Parathyroid adenoma (tissue), 2 donors: ENCODE results near the gene VTA1.

Experiments
- H2AFZ ChIP-seq: fragments of 300-600 bp; sonication (generic); one replicate; pipeline ENCODE4 v1.7.0; 2017; ENCODE audit warnings: antibody characterized with exemption, mild to moderate bottlenecking
- H3K27ac ChIP-seq: fragments of 300-600 bp; sonication (generic); one replicate; pipeline ENCODE4 v1.7.0; 2017
- H3K27me3 ChIP-seq: fragments of 300-600 bp; sonication (generic); one replicate; pipeline ENCODE4 v1.7.0; 2017; ENCODE audit warnings: low read length; ENCODE audit not compliant: control insufficient read depth, insufficient read depth
- H3K36me3 ChIP-seq: fragments of 300-600 bp; sonication (generic); one replicate; pipeline ENCODE4 v1.7.0; 2017; ENCODE audit warnings: low read length; ENCODE audit not compliant: control insufficient read depth, insufficient read depth
- H3K4me1 ChIP-seq: fragments of 300-600 bp; sonication (generic); one replicate; pipeline ENCODE4 v1.7.0; 2017; ENCODE audit warnings: control low read depth
- H3K4me2 ChIP-seq: fragments of 300-600 bp; sonication (generic); one replicate; pipeline ENCODE4 v1.7.0; 2017; ENCODE audit warnings: low read length
- H3K4me3 ChIP-seq: fragments of 300-600 bp; sonication (generic); one replicate; pipeline ENCODE4 v1.7.0; 2017; ENCODE audit warnings: low read depth, low read length
- H3K79me2 ChIP-seq: fragments of 300-600 bp; sonication (generic); one replicate; pipeline ENCODE4 v1.7.0; 2017; ENCODE audit warnings: control low read depth
- H3K9ac ChIP-seq: fragments of 300-600 bp; sonication (generic); one replicate; pipeline ENCODE4 v1.7.0; 2017; ENCODE audit warnings: mild to moderate bottlenecking
- H3K9me3 ChIP-seq: fragments of 300-600 bp; sonication (generic); one replicate; pipeline ENCODE4 v1.7.0; 2017; ENCODE audit warnings: low read length; ENCODE audit not compliant: control insufficient read depth
- CTCF ChIP-seq: fragments of 300-600 bp; sonication (generic); IDR thresholded peaks from one replicate; pipeline ENCODE4 v1.7.0; 2017; ENCODE audit warnings: antibody characterized with exemption, mild to moderate bottlenecking
- donor health status: primary hyperparathyroidism.

VTA1 gene

GRCh38 chr6:142118328-142118727 is 28.7 kb upstream of the VTA1 start:
- Histone ChIP-seq H3K4me3 (no peak overlapping the region), H2AFZ (no peak overlapping the region), H3K4me1 (no peaks in the 10 kb centered on the region), H3K27me3 (no peaks in the 10 kb centered on the region), H3K79me2 (no peaks in the 10 kb centered on the region), H3K9ac (no peak overlapping the region), H3K4me2 (no peak overlapping the region), H3K36me3 (no peaks in the 10 kb centered on the region), H3K9me3 (no peaks in the 10 kb centered on the region), H3K27ac (no peak overlapping the region)
- no peak for TF ChIP-seq CTCF

- no peak for TF ChIP-seq CTCF
- H3K79me2 ChIP-seq = no peaks in the 10 kb centered on the region
- H3K9ac ChIP-seq = no peak overlapping the region
- no peak overlapping the region for H2AFZ ChIP-seq
- no peaks in the 10 kb centered on the region for H3K4me1 ChIP-seq
- no peak overlapping the region for H3K4me2 ChIP-seq
- H3K36me3 ChIP-seq = no peaks in the 10 kb centered on the region
- H3K27me3 ChIP-seq = no peaks in the 10 kb centered on the region
- H3K4me3 ChIP-seq = no peak overlapping the region
- H3K27ac ChIP-seq = no peak overlapping the region
- H3K9me3 ChIP-seq = no peaks in the 10 kb centered on the region
Observed at GRCh38 chr6:142118925-142119324, 28.1 kb upstream of the VTA1 start.

- no peak for TF ChIP-seq CTCF
- H3K36me3 ChIP-seq = no peaks in the 10 kb centered on the region
Observed at GRCh38 chr6:142121342-142121741, 25.7 kb upstream of the VTA1 start.

GRCh38 chr6:142130814-142131213 is 16.2 kb upstream of the VTA1 start:
- no peak for TF ChIP-seq CTCF
- no peaks in the 10 kb centered on the region for H3K36me3 ChIP-seq
- H3K79me2 ChIP-seq = no peaks in the 10 kb centered on the region
- H3K9ac ChIP-seq = no peak overlapping the region
- H3K9me3 ChIP-seq = no peaks in the 10 kb centered on the region
- no peak overlapping the region for H3K4me2 ChIP-seq
- H2AFZ ChIP-seq = no peak overlapping the region
- H3K27me3 ChIP-seq = peaks cover 6% of the 10 kb centered on the region
- no peak overlapping the region for H3K4me3 ChIP-seq
- no peak overlapping the region for H3K27ac ChIP-seq
- H3K4me1 ChIP-seq = no peaks in the 10 kb centered on the region

More at GRCh38 chr6:142121342-142121741, 25.7 kb upstream of the VTA1 start:
- H3K4me1 ChIP-seq = no peaks in the 10 kb centered on the region
- no peaks in the 10 kb centered on the region for H3K9me3 ChIP-seq
- H3K27me3 ChIP-seq = no peaks in the 10 kb centered on the region
- no peak overlapping the region for H3K4me3 ChIP-seq
- no peak overlapping the region for H2AFZ ChIP-seq
- no peak overlapping the region for H3K4me2 ChIP-seq
- H3K27ac ChIP-seq = no peak overlapping the region
- no peak overlapping the region for H3K9ac ChIP-seq
- no peaks in the 10 kb centered on the region for H3K79me2 ChIP-seq

GRCh38 chr6:142132625-142133024 is 14.4 kb upstream of the VTA1 start, which contains the start of gene GJE1:
Gene GJE1 (plus strand): TSS chr6:142132925. CDS start chr6:142133159, 234 bp downstream.
- H2AFZ ChIP-seq = no peak within 1 kb of the TSS
- H3K9ac ChIP-seq = no peak within 1 kb of the TSS
- no peak for TF ChIP-seq CTCF
- peaks cover 6% of the 10 kb centered on the region for H3K27me3 ChIP-seq
- H3K27ac ChIP-seq = no peak within 1 kb of the TSS
- no peak within 1 kb of the TSS for H3K4me3 ChIP-seq
- H3K4me2 ChIP-seq = no peak within 1 kb of the TSS
- H3K36me3 ChIP-seq = no peaks in the 10 kb centered on the region
- no peaks in the 10 kb centered on the region for H3K4me1 ChIP-seq
- no peaks in the 10 kb centered on the region for H3K9me3 ChIP-seq
- H3K79me2 ChIP-seq = no peaks in the 10 kb centered on the region
